ENCODE measurements around the gene LCN1.

- TF ChIP-seq CTCF (IDR thresholded peaks at IDR 0.05; ENCODE audit: low read depth, low read length, missing input control) (no peak), ATF3 (IDR thresholded peaks at IDR 0.05) (no peak), TAF1 (conservative IDR thresholded peaks at IDR 0.05) (no peak), GABPA (IDR thresholded peaks at IDR 0.05 in 1 of 2, conservative IDR thresholded peaks at IDR 0.05 in 1 of 2) (no peak), JUND (IDR thresholded peaks at IDR 0.05) (no peak)
Observed at GRCh38 chr9:135488013-135488330, 33.3 kb upstream of the LCN1 start.
